Activated naive CD4-positive, alpha-beta T cell treated with anti-CD3 and anti-CD28 coated beads for 36 hours (primary cell): ENCODE measurements around the gene DHODH. TPM values are rescaled to one million over a fixed set of nuclear protein-coding genes. Genes with fewer than 3 reads are reported as not detected.
"Not testable (repeated sequence)": the region's sequence is repeated elsewhere in the genome, so short reads cannot be mapped to it uniquely, and the experiment has no call there.

Experiments
- CTCF ChIA-PET: fragments of 350-600 bp; sonication (Branson Sonifier 250); formaldehyde crosslinking; loops from one replicate; lab custom pipeline; 2021; ENCODE audit warnings: antibody characterized with exemption; lab: Charles Lee
- DNase-seq: peaks from one replicate; pipeline ENCODE4 v3.0.0-alpha.2; 2020
- H3K27ac Mint-ChIP-seq: one replicate; pipeline ENCODE4 v1.8.0; 2021; ENCODE audit warnings: mild to moderate bottlenecking, mixed read lengths
- H3K27me3 Mint-ChIP-seq: one replicate; pipeline ENCODE4 v1.8.0; 2021; ENCODE audit warnings: low read depth, mixed read lengths
- H3K36me3 Mint-ChIP-seq: one replicate; pipeline ENCODE4 v1.8.0; 2021; ENCODE audit warnings: low read depth, mixed read lengths
- H3K4me1 Mint-ChIP-seq: one replicate; pipeline ENCODE4 v1.8.0; 2021; ENCODE audit warnings: low read depth, mixed read lengths
- H3K4me3 Mint-ChIP-seq: one replicate; pipeline ENCODE4 v1.8.0; 2021; ENCODE audit warnings: mild to moderate bottlenecking, moderate library complexity, mixed read lengths
- H3K9me3 Mint-ChIP-seq: one replicate; pipeline ENCODE4 v1.8.0; 2021; ENCODE audit warnings: mixed read lengths
- intact Hi-C: fragments of 100-400 bp; cut with micrococcal nuclease; formaldehyde crosslinking; loops from one replicate; pipeline ENCODE4 v1.15.1; 2023
- total RNA-seq, 2 experiments: library from RNA; stranded (reverse); gene quantifications; one replicate each; pipeline ENCODE4 v1.2.3, GENCODE V29; 2021

DHODH gene
- total RNA-seq, 2 experiments from 2014 or later = 18.3 to 19.9 TPM

DNA sequence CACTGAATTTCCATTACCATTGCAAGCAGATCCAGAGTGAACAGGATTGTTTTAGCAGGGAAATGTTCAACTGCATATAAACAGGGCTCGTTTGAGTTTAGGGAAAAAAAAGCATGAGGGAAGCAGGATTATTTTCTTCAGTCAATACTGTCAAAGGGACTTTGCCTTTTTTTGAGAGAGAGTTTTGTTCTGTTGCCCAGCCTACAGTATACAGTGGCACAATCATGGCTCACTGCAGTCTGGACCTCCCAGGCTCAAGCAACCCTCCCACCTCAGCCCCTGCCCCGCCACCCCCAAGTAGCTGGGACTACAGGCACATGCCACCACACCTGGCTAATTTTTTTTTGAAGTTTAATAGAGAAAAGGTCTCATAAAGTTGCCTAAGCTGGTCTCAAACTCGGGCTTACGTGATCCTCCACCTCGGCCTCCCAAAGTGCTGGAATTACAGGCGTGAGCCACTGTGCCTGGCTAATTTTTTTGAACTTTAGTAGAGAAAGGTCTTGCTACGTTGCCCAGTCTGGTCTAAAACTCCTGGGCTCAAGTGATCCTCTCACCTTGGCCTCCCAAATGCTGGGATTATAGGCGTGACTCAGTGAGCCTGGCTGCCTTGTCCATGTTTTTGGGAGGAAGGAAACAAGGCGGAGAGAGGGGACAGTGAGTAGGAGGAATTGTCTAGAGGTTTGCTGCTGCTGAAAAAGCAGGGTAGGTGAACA is 23.1 kb upstream of the DHODH start:
- Mint-ChIP-seq H3K4me3 (no peak overlapping the region), H3K36me3 (no peaks in the 10 kb centered on the region), H3K27me3 (peaks cover 5% of the 10 kb centered on the region), H3K9me3 (no peaks in the 10 kb centered on the region), H3K4me1 (no peaks in the 10 kb centered on the region), H3K27ac (no peak overlapping the region)
- CTCF ChIA-PET = no interaction called here
- intact Hi-C loops = no loop called here
- DNase-seq = no peak

- Mint-ChIP-seq H3K27me3 (peaks cover 7% of the 10 kb centered on the region), H3K36me3 (no peaks in the 10 kb centered on the region), H3K4me1 (no peaks in the 10 kb centered on the region), H3K4me3 (no peak overlapping the region), H3K27ac (no peak overlapping the region), H3K9me3 (no peaks in the 10 kb centered on the region)
- no peak for DNase-seq
- intact Hi-C loops = no loop called here
- CTCF ChIA-PET = no interaction called here
Measured at GRCh38 chr16:71986131-71986530, 22.4 kb upstream of the DHODH start.

DNA sequence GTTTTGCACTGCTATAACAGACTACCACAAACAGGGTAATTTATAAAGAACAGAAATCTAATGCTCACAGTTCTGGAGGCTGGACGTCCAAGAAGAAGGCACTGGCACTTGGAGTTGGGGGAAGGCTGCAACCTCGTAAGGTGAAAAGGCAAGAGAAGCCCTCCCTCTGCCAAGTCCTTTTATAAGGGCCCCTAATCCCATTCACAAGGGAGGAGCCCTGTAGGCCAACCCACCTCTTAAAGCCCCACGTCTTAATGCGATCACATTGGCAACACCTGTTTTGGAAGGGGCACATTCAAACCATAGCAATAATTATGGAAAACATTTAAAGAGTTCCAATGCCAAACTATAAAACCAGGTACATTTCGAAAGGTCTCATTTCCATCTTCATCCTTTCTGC is 13.5 kb upstream of the DHODH start:
- CTCF ChIA-PET = no interaction called here
- H3K9me3 Mint-ChIP-seq = no peaks in the 10 kb centered on the region

DNA sequence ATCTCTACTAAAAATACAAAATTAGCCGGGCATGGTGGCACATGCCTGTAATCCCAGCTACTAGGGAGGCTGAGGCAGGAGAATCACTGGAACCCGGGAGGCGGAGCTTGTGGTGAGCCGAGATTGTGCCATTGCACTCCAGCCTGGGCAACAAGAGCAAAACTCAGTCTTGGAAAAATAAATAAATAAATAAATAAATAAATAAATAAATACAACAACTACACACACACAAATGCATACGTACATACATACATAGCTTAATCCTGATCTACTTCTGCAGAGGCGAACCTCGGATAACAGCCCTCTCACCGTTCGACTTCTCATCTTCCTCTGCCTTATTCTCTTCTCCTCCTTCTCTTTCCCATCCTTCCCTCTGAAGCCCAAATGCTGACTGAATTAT is 11.0 kb upstream of the DHODH start:
- H3K36me3 Mint-ChIP-seq, intact Hi-C loops, H3K9me3 Mint-ChIP-seq, H3K27ac Mint-ChIP-seq, H3K4me1 Mint-ChIP-seq, H3K27me3 Mint-ChIP-seq, H3K4me3 Mint-ChIP-seq, CTCF ChIA-PET, DNase-seq: not testable (repeated sequence)

More for the DNA sequence above, 13.5 kb upstream of the DHODH start:
- Mint-ChIP-seq H3K27me3 (peaks cover 9% of the 10 kb centered on the region), H3K4me1 (no peaks in the 10 kb centered on the region), H3K4me3 (no peak overlapping the region), H3K27ac (no peak overlapping the region), H3K36me3 (no peaks in the 10 kb centered on the region)
- intact Hi-C loops = no loop called here
- DNase-seq = no peak

- Mint-ChIP-seq H3K36me3 (no peaks in the 10 kb centered on the region), H3K4me1 (no peaks in the 10 kb centered on the region), H3K4me3 (no peak overlapping the region), H3K27ac (no peak overlapping the region), H3K27me3 (peaks cover 3% of the 10 kb centered on the region), H3K9me3 (no peaks in the 10 kb centered on the region)
- intact Hi-C loops = no loop called here
- no peak for DNase-seq
- CTCF ChIA-PET = interaction anchor here (0.7 to 1.3 kb wide), 2 partner anchors 40 to 63 kb away, joined by 3 to 4 read pairs; no protein-coding TSS in a partner anchor
Measured at GRCh38 chr16:72001180-72001874, 7.2 kb upstream of the DHODH start.

- intact Hi-C loops = no loop called here
- no peak for DNase-seq
Measured at GRCh38 chr16:72002619-72003018, 5.9 kb upstream of the DHODH start.

DNA sequence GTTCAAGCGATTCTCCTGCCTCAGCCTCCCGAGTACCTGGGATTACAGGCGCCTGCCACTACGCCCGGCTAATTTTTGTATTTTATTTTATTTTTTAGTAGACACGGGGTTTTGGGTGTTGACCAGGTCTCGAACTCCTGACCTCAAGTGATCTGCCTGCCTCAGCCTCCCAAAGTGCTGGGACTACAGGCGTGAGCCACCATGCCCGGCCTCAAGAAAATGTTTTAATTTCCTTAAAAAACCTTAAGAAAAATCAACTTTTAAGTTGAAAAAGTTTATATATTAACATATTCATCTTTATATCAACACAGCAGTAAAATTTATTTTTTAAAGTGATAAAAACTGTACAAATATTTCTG is 500 bp upstream of the DHODH start:
- CTCF ChIA-PET, H3K9me3 Mint-ChIP-seq, DNase-seq, H3K36me3 Mint-ChIP-seq, H3K27me3 Mint-ChIP-seq: not testable (repeated sequence)
- Mint-ChIP-seq H3K4me1 (peaks cover 16% of the 10 kb centered on the region), H3K27ac (peak overlapping the region; percentile 16), H3K4me3 (peak overlapping the region; percentile 94)
- intact Hi-C loops = loop anchor here (1.0 to 5.0 kb wide), 10 partner anchors 85 to 657 kb away; partner anchors contain the start of genes AP1G1, ATXN1L, DHX38 and IST1

More at GRCh38 chr16:72002619-72003018, 5.9 kb upstream of the DHODH start:
- no peaks in the 10 kb centered on the region for H3K9me3 Mint-ChIP-seq
- H3K27ac Mint-ChIP-seq = no peak overlapping the region
- CTCF ChIA-PET = no interaction called here
- H3K36me3 Mint-ChIP-seq = no peaks in the 10 kb centered on the region
- H3K4me3 Mint-ChIP-seq = no peak overlapping the region
- H3K4me1 Mint-ChIP-seq = no peaks in the 10 kb centered on the region
- H3K27me3 Mint-ChIP-seq = no peaks in the 10 kb centered on the region

- H3K9me3 Mint-ChIP-seq = no peaks in the 10 kb centered on the region
- CTCF ChIA-PET = no interaction called here
- DNase-seq = no peak
- H3K4me1 Mint-ChIP-seq = peaks cover 22% of the 10 kb centered on the region
- intact Hi-C loops = loop anchor here (2.0 to 5.0 kb wide), 3 partner anchors 127 to 527 kb away; partner anchors contain the start of gene AP1G1
- no peaks in the 10 kb centered on the region for H3K27me3 Mint-ChIP-seq
- peaks cover 9% of the 10 kb centered on the region for H3K36me3 Mint-ChIP-seq
- H3K4me3 Mint-ChIP-seq = peak overlapping the region; percentile 69
- H3K27ac Mint-ChIP-seq = no peak overlapping the region
Measured at GRCh38 chr16:72009779-72010178, 1.2 kb downstream of the DHODH start.

- H3K4me3 Mint-ChIP-seq = no peak overlapping the region
- no peak for DNase-seq
- no peak overlapping the region for H3K27ac Mint-ChIP-seq
- intact Hi-C loops = no loop called here
- peaks cover 21% of the 10 kb centered on the region for H3K36me3 Mint-ChIP-seq
- H3K4me1 Mint-ChIP-seq = peaks cover 22% of the 10 kb centered on the region
- no peaks in the 10 kb centered on the region for H3K9me3 Mint-ChIP-seq
- no peaks in the 10 kb centered on the region for H3K27me3 Mint-ChIP-seq
- CTCF ChIA-PET = interaction anchor here (0.6 kb wide), 1 partner anchor 74 kb away, joined by 3 read pairs; no protein-coding TSS in a partner anchor
Measured at GRCh38 chr16:72012607-72013006, 4.1 kb downstream of the DHODH start.

- Mint-ChIP-seq H3K4me1 (peaks cover 22% of the 10 kb centered on the region), H3K36me3 (peaks cover 24% of the 10 kb centered on the region), H3K27me3 (no peaks in the 10 kb centered on the region), H3K4me3 (no peak overlapping the region), H3K9me3 (no peaks in the 10 kb centered on the region), H3K27ac (no peak overlapping the region)
- no peak for DNase-seq
- CTCF ChIA-PET = interaction anchor here (0.6 kb wide), 1 partner anchor 52 kb away, joined by 3 read pairs; no protein-coding TSS in a partner anchor
- intact Hi-C loops = no loop called here
Measured at GRCh38 chr16:72013389-72013788, 4.8 kb downstream of the DHODH start.

DNA sequence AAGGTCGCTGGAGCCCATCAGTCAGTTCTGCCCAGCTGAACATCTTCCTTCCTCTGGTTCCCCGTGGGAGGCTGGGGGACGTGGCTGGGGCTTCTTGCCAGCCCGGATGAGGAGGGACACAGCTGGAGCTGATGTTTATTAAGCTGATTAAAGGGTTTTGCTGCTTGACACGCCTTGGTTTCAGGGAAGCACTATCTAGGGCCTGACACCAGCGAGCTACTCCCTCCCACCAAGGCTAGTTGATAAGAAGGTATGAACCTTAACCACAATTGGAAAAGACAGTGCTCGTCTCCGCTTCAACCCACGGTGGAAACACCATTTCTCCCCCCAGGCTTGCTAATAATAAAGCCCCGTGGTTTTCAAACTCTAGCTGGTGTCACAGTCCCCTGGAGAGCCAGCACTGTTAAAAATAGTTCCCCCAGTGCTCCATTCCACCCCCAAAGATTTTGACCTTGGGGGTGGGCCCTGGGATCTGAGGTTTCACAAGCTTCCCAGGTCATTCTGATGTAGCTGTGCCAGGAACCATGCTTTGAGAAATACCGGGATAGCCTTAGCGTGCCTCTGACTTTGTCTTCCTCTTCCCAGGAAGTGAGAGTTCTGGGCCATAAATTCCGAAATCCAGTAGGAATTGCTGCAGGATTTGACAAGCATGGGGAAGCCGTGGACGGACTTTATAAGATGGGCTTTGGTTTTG is 5.5 kb downstream of the DHODH start:
- intact Hi-C loops = no loop called here
- Mint-ChIP-seq H3K27me3 (no peaks in the 10 kb centered on the region), H3K9me3 (no peaks in the 10 kb centered on the region), H3K36me3 (peaks cover 22% of the 10 kb centered on the region), H3K27ac (no peak overlapping the region), H3K4me3 (no peak overlapping the region), H3K4me1 (peaks cover 20% of the 10 kb centered on the region)
- DNase-seq = no peak
- CTCF ChIA-PET = interaction anchor here (0.6 kb wide), 1 partner anchor 53 kb away, joined by 3 read pairs; no protein-coding TSS in a partner anchor

GRCh38 chr16:72014675-72015074 is 6.1 kb downstream of the DHODH start:
- Mint-ChIP-seq H3K27me3 (no peaks in the 10 kb centered on the region), H3K9me3 (no peaks in the 10 kb centered on the region), H3K4me3 (no peak overlapping the region), H3K4me1 (peaks cover 17% of the 10 kb centered on the region), H3K36me3 (peaks cover 22% of the 10 kb centered on the region), H3K27ac (no peak overlapping the region)
- CTCF ChIA-PET = no interaction called here
- intact Hi-C loops = no loop called here
- no peak for DNase-seq
